ENCODE data around the gene NEUROG3. TPM values are rescaled to one million over a fixed set of nuclear protein-coding genes. Genes with fewer than 3 reads are reported as not detected.

The NEUROG3 gene
- total RNA-seq, 1 experiment from 2014 or later = not detected

GRCh38 chr10:69600761-69601330 lies 27.6 kb upstream of the NEUROG3 start:
- H3K4me3 Mint-ChIP-seq (ENCODE audit: unreplicated experiment) = no peak overlapping the region
- TF ChIP-seq CTCF (IDR thresholded peaks at IDR 0.05; ENCODE audit: unreplicated experiment) = no peak
- H3K27ac Mint-ChIP-seq (ENCODE audit: low read depth, unreplicated experiment) = no peak overlapping the region
- DNase-seq (ENCODE audit: unreplicated experiment) = peak; percentile 13
- POLR2A ChIA-PET = interaction anchor here (2.2 kb wide), 1 partner anchor 12 kb away, joined by 6 read pairs; no protein-coding TSS in a partner anchor
- peaks cover 72% of the 10 kb centered on the region for H3K27me3 Mint-ChIP-seq (ENCODE audit: insufficient read depth, unreplicated experiment)
- H3K9me3 Mint-ChIP-seq (ENCODE audit: unreplicated experiment) = peaks cover 5% of the 10 kb centered on the region
- CTCF ChIA-PET = interaction anchor here (0.5 to 2.1 kb wide), 8 partner anchors 10 to 357 kb away, joined by 3 to 7 read pairs (median 3); partner anchors contain the start of gene FAM241B
- H3K4me1 Mint-ChIP-seq (ENCODE audit: insufficient read depth, unreplicated experiment) = peaks cover 7% of the 10 kb centered on the region
- no TSS peak for BruUV-seq (replicated peaks)
- H3K36me3 Mint-ChIP-seq (ENCODE audit: insufficient read depth, unreplicated experiment) = peaks cover 5% of the 10 kb centered on the region
- intact Hi-C loops (cut with micrococcal nuclease) = no loop called here

GRCh38 chr10:69588358-69588757 lies 15.1 kb upstream of the NEUROG3 start:
- DNase-seq (ENCODE audit: unreplicated experiment) = no peak
- no peaks in the 10 kb centered on the region for H3K9me3 Mint-ChIP-seq (ENCODE audit: unreplicated experiment)
- no peak overlapping the region for H3K4me3 Mint-ChIP-seq (ENCODE audit: unreplicated experiment)
- ChIA-PET POLR2A (interaction anchor here (0.6 to 1.4 kb wide), 3 partner anchors 25 to 136 kb away, joined by 3 read pairs; no protein-coding TSS in a partner anchor), CTCF (interaction anchor here (0.9 to 2.1 kb wide), 2 partner anchors 48 to 50 kb away, joined by 4 to 5 read pairs; no protein-coding TSS in a partner anchor)
- H3K36me3 Mint-ChIP-seq (ENCODE audit: insufficient read depth, unreplicated experiment) = no peaks in the 10 kb centered on the region
- H3K4me1 Mint-ChIP-seq (ENCODE audit: insufficient read depth, unreplicated experiment) = no peaks in the 10 kb centered on the region
- intact Hi-C loops (cut with micrococcal nuclease) = no loop called here
- TF ChIP-seq CTCF (IDR thresholded peaks at IDR 0.05; ENCODE audit: unreplicated experiment) = no peak
- H3K27me3 Mint-ChIP-seq (ENCODE audit: insufficient read depth, unreplicated experiment) = no peaks in the 10 kb centered on the region
- BruUV-seq (replicated peaks) = no TSS peak
- H3K27ac Mint-ChIP-seq (ENCODE audit: low read depth, unreplicated experiment) = no peak overlapping the region

- H3K4me1 Mint-ChIP-seq (ENCODE audit: insufficient read depth, unreplicated experiment) = no peaks in the 10 kb centered on the region
- no peak for TF ChIP-seq CTCF (IDR thresholded peaks at IDR 0.05; ENCODE audit: unreplicated experiment)
- no TSS peak for BruUV-seq (replicated peaks)
- no peaks in the 10 kb centered on the region for H3K9me3 Mint-ChIP-seq (ENCODE audit: unreplicated experiment)
- H3K27ac Mint-ChIP-seq (ENCODE audit: low read depth, unreplicated experiment) = no peak overlapping the region
- ChIA-PET CTCF (no interaction called here), POLR2A (no interaction called here)
- H3K36me3 Mint-ChIP-seq (ENCODE audit: insufficient read depth, unreplicated experiment) = no peaks in the 10 kb centered on the region
- H3K27me3 Mint-ChIP-seq (ENCODE audit: insufficient read depth, unreplicated experiment) = peaks cover 13% of the 10 kb centered on the region
- no peak overlapping the region for H3K4me3 Mint-ChIP-seq (ENCODE audit: unreplicated experiment)
- intact Hi-C loops (cut with micrococcal nuclease) = no loop called here
- no peak for DNase-seq (ENCODE audit: unreplicated experiment)
Measured at GRCh38 chr10:69584624-69585023, 11.4 kb upstream of the NEUROG3 start.

GRCh38 chr10:69583106-69583505 lies 9.9 kb upstream of the NEUROG3 start:
- ChIA-PET CTCF (interaction anchor here (1.5 kb wide), 1 partner anchor 54 kb away, joined by 5 read pairs; no protein-coding TSS in a partner anchor), POLR2A (no interaction called here)
- no peak for TF ChIP-seq CTCF (IDR thresholded peaks at IDR 0.05; ENCODE audit: unreplicated experiment)
- Mint-ChIP-seq H3K27ac (ENCODE audit: low read depth, unreplicated experiment) (no peak overlapping the region), H3K36me3 (ENCODE audit: insufficient read depth, unreplicated experiment) (no peaks in the 10 kb centered on the region), H3K4me3 (ENCODE audit: unreplicated experiment) (no peak overlapping the region), H3K9me3 (ENCODE audit: unreplicated experiment) (no peaks in the 10 kb centered on the region), H3K4me1 (ENCODE audit: insufficient read depth, unreplicated experiment) (no peaks in the 10 kb centered on the region), H3K27me3 (ENCODE audit: insufficient read depth, unreplicated experiment) (peaks cover 28% of the 10 kb centered on the region)
- intact Hi-C loops (cut with micrococcal nuclease) = no loop called here
- no TSS peak for BruUV-seq (replicated peaks)
- DNase-seq (ENCODE audit: unreplicated experiment) = no peak
